Right cardiac atrium (tissue), 5 donors: ENCODE measurements around the gene FBXW12. TPM values are rescaled to one million over a fixed set of nuclear protein-coding genes. Genes with fewer than 3 reads are reported as not detected.

Experiments
- ATAC-seq, 2 donors: fragments of 200-7000 bp; cut with Tn5 transposase; one replicate each; pipeline versions ENCODE4 v1.8.0 to v1.9.1; 2020; ENCODE audit warnings: moderate library complexity in 2 of 2, mild to moderate bottlenecking in 1 of 2
- DNase-seq, 3 donors: peaks; one replicate each; pipeline ENCODE4 v3.0.0-alpha.2; 2020
- H3K27ac ChIP-seq: one replicate; pipeline ENCODE4 v1.5.1; 2013; ENCODE audit warnings: mild to moderate bottlenecking, low read length, control low read depth, moderate library complexity
- H3K27me3 ChIP-seq: one replicate; pipeline ENCODE4 v1.6.1; 2013; ENCODE audit not compliant: control insufficient read depth, insufficient read depth
- H3K4me1 ChIP-seq: one replicate; pipeline ENCODE4 v1.6.1; 2013; ENCODE audit warnings: low read length; ENCODE audit not compliant: control insufficient read depth, insufficient read depth
- H3K4me3 ChIP-seq: one replicate; pipeline ENCODE4 v1.5.1; 2013; ENCODE audit warnings: low read length, control low read depth
- H3K9me3 ChIP-seq: one replicate; pipeline ENCODE4 v1.6.1; 2013; ENCODE audit warnings: low read length; ENCODE audit not compliant: control insufficient read depth
- WGBS: extraction: QIAGEN DNeasy Blood & Tissue Kit; methylation state at CpG from one replicate; pipeline ENCODE4 v1.1.7; 2013; 5-methylcytosine and 5-hydroxymethylcytosine counted together
- intact Hi-C, 4 donors: fragments of 100-400 bp; cut with DNase I; formaldehyde crosslinking; loops; one replicate each; pipeline versions ENCODE4 v1.11.0 to v1.14.0; 2022 to 2023
- polyA plus RNA-seq: library from polyadenylated mRNA; stranded (reverse); fragments of 200-250 nt; gene quantifications from one replicate; pipeline ENCODE4 v1.2.3, GENCODE V29; 2013
- total RNA-seq, 4 donors: library from RNA; stranded (reverse); fragmentation: NEBNext Ultra II Directional; extraction: Animal tissue kit (Norgen Biotek cat#: 25700); gene quantifications; one replicate each; pipeline ENCODE4 v1.2.1, GENCODE V29; 2021
- donor health status: healthy with polysubstance abuse.
- donor health status: DM: no; HTN: yes; CAD: no.
- donor health status: DM: no; HTN: no; CAD: no.
- donor health status: DM: no; HTN: yes; CAD: no; lungs with severe emphysema.
- donor health status: DM: yes; HTN: yes; CAD: no.

The FBXW12 gene
- total and polyA plus RNA-seq, 5 donors: not detected

GRCh38 chr3:48403533-48404439, 31.8 kb downstream of the FBXW12 start:
- no peaks in the 10 kb centered on the region for H3K27me3 ChIP-seq
- no peak overlapping the region for H3K4me3 ChIP-seq
- ATAC-seq (no peak), DNase-seq (peak in 1 of 3 donors; percentile 35)
- intact Hi-C loops: loop anchor here in 1 of 4 donors (5.0 kb wide), 1 partner anchor 34 kb away; no protein-coding TSS in a partner anchor
- 81% methylated on average over 15 of the region's 15 CpGs for WGBS
- H3K4me1 ChIP-seq: no peaks in the 10 kb centered on the region
- H3K27ac ChIP-seq: no peak overlapping the region
- no peaks in the 10 kb centered on the region for H3K9me3 ChIP-seq

GRCh38 chr3:48404440-48405342, 32.7 kb downstream of the FBXW12 start:
- intact Hi-C loops: loop anchor here in 1 of 4 donors (5.0 kb wide), 1 partner anchor 33 kb away; no protein-coding TSS in a partner anchor
- H3K27ac ChIP-seq: no peak overlapping the region
- no peaks in the 10 kb centered on the region for H3K9me3 ChIP-seq
- no peak for ATAC-seq
- no peaks in the 10 kb centered on the region for H3K27me3 ChIP-seq
- H3K4me1 ChIP-seq: no peaks in the 10 kb centered on the region
- no peak overlapping the region for H3K4me3 ChIP-seq
- 82% methylated on average over 21 of the region's 21 CpGs for WGBS
- peak in 1 of 3 donors; percentile 28 for DNase-seq

- peak in 2 of 3 donors; percentile 30 to 49 for DNase-seq
Observed at GRCh38 chr3:48405343-48405881, 33.4 kb downstream of the FBXW12 start.

GRCh38 chr3:48405971-48406370, 34.0 kb downstream of the FBXW12 start:
- 78% methylated on average over 1 of the region's 1 CpG for WGBS
- H3K27ac ChIP-seq: no peak overlapping the region
- H3K9me3 ChIP-seq: no peaks in the 10 kb centered on the region
- no peaks in the 10 kb centered on the region for H3K4me1 ChIP-seq
- no peak overlapping the region for H3K4me3 ChIP-seq
- ATAC-seq (no peak), DNase-seq (no peak)
- intact Hi-C loops: no loop called here
- H3K27me3 ChIP-seq: no peaks in the 10 kb centered on the region

More at GRCh38 chr3:48405343-48405881, 33.4 kb downstream of the FBXW12 start:
- H3K27me3 ChIP-seq: no peaks in the 10 kb centered on the region
- no peaks in the 10 kb centered on the region for H3K4me1 ChIP-seq
- no peaks in the 10 kb centered on the region for H3K9me3 ChIP-seq
- H3K4me3 ChIP-seq: no peak overlapping the region
- intact Hi-C loops: no loop called here
- no peak overlapping the region for H3K27ac ChIP-seq
- no peak for ATAC-seq
- 87% methylated on average over 13 of the region's 13 CpGs for WGBS

GRCh38 chr3:48406443-48407431, 34.7 kb downstream of the FBXW12 start:
- no peaks in the 10 kb centered on the region for H3K4me1 ChIP-seq
- no peaks in the 10 kb centered on the region for H3K9me3 ChIP-seq
- intact Hi-C loops: no loop called here
- H3K27me3 ChIP-seq: no peaks in the 10 kb centered on the region
- ATAC-seq: no peak
- WGBS: 81% methylated on average over 18 of the region's 18 CpGs
- H3K27ac ChIP-seq: no peak overlapping the region
- DNase-seq: no peak
- H3K4me3 ChIP-seq: no peak overlapping the region

- DNase-seq (no peak), ATAC-seq (no peak)
- Histone ChIP-seq H3K9me3 (no peaks in the 10 kb centered on the region), H3K27ac (no peak overlapping the region), H3K4me3 (no peak overlapping the region), H3K27me3 (no peaks in the 10 kb centered on the region), H3K4me1 (no peaks in the 10 kb centered on the region)
- 84% methylated on average over 8 of the region's 8 CpGs for WGBS
- intact Hi-C loops: no loop called here
Observed at GRCh38 chr3:48407542-48408099, 35.6 kb downstream of the FBXW12 start.

- ATAC-seq (no peak), DNase-seq (peak in 2 of 3 donors; percentile 25 to 36)
- Histone ChIP-seq H3K27me3 (no peaks in the 10 kb centered on the region), H3K9me3 (no peaks in the 10 kb centered on the region), H3K4me3 (no peak overlapping the region), H3K27ac (no peak overlapping the region), H3K4me1 (no peaks in the 10 kb centered on the region)
- intact Hi-C loops: no loop called here
- 83% methylated on average over 4 of the region's 4 CpGs for WGBS
Observed at GRCh38 chr3:48408823-48409281, 36.8 kb downstream of the FBXW12 start.

- H3K4me1 ChIP-seq: no peaks in the 10 kb centered on the region
- no peaks in the 10 kb centered on the region for H3K27me3 ChIP-seq
- no peak overlapping the region for H3K4me3 ChIP-seq
- H3K27ac ChIP-seq: no peak overlapping the region
- DNase-seq (peak in 2 of 3 donors; percentile 43 to 56), ATAC-seq (no peak)
- intact Hi-C loops: no loop called here
- 92% methylated on average over 31 of the region's 31 CpGs for WGBS
- no peaks in the 10 kb centered on the region for H3K9me3 ChIP-seq
Observed at GRCh38 chr3:48409291-48410201, 37.5 kb downstream of the FBXW12 start.
